HUES64 (cell line): ENCODE measurements around the gene CNBP.
A peak's percentile ranks its signal among the peaks of the same experiment; 100 is the strongest.
"Not testable (repeated sequence)": the region's sequence is repeated elsewhere in the genome, so short reads cannot be mapped to it uniquely, and the experiment has no call there.

Experiments
- H3K27ac ChIP-seq: 2 replicates; pipeline ENCODE4 v1.7.0; 2013; ENCODE audit warnings: low read depth, low read length, inconsistent platforms
- H3K27me3 ChIP-seq: 2 replicates; pipeline ENCODE4 v1.6.1; 2013; ENCODE audit warnings: mild to moderate bottlenecking, low read length; ENCODE audit not compliant: insufficient read depth
- H3K36me3 ChIP-seq: 2 replicates; pipeline ENCODE4 v1.6.1; 2013; ENCODE audit warnings: mild to moderate bottlenecking, low read length; ENCODE audit not compliant: insufficient read depth
- H3K4me1 ChIP-seq: 2 replicates; pipeline ENCODE4 v1.6.1; 2013; ENCODE audit warnings: mild to moderate bottlenecking, low read length, moderate library complexity; ENCODE audit not compliant: insufficient read depth
- H3K4me3 ChIP-seq: 2 replicates; pipeline ENCODE4 v1.5.1; 2013; ENCODE audit warnings: mild to moderate bottlenecking, low read length, moderate library complexity
- H3K9ac ChIP-seq: 2 replicates; pipeline ENCODE4 v1.6.1; 2013; ENCODE audit warnings: mild to moderate bottlenecking, low read depth, low read length
- H3K9me3 ChIP-seq: 2 replicates; pipeline ENCODE4 v1.6.1; 2013; ENCODE audit warnings: low read depth, low read length; ENCODE audit not compliant: insufficient read depth
- WGBS: fragments of 150-250, 120-280 bp; methylation state at CpG from one replicate; pipeline ENCODE4 v1.1.7; 2013; ENCODE audit warnings: missing lambda C conversion rate; 5-methylcytosine and 5-hydroxymethylcytosine counted together

CNBP gene

GRCh38 chr3:129162729-129163579, 20.7 kb downstream of the CNBP start:
- 85% methylated on average over 5 of the region's 5 CpGs for WGBS
- Histone ChIP-seq H3K27me3 (no peaks in the 10 kb centered on the region), H3K9ac (no peak overlapping the region), H3K4me1 (peaks cover 9% of the 10 kb centered on the region; the same call in 1 of the 2 replicates), H3K27ac (no peak overlapping the region), H3K36me3 (peaks cover 36% of the 10 kb centered on the region), H3K9me3 (no peaks in the 10 kb centered on the region), H3K4me3 (peak overlapping the region; percentile 94)

- H3K36me3 ChIP-seq: peaks cover 35% of the 10 kb centered on the region
- H3K4me3 ChIP-seq: peak overlapping the region; percentile 94
- WGBS: 7% methylated on average over 12 of the region's 12 CpGs
- peaks cover 9% of the 10 kb centered on the region; the same call in 1 of the 2 replicates for H3K4me1 ChIP-seq
- H3K27me3 ChIP-seq: no peaks in the 10 kb centered on the region
- peak overlapping the region; percentile 98 for H3K9ac ChIP-seq
- H3K27ac ChIP-seq: peak overlapping the region; percentile 100
- H3K9me3 ChIP-seq: no peaks in the 10 kb centered on the region
Observed at GRCh38 chr3:129161860-129162271, 21.8 kb downstream of the CNBP start.

- Histone ChIP-seq H3K36me3 (peaks cover 35% of the 10 kb centered on the region), H3K9ac (peak within 1 kb of the TSS; percentile 98), H3K9me3 (no peaks in the 10 kb centered on the region), H3K4me1 (peaks cover 9% of the 10 kb centered on the region; the same call in 1 of the 2 replicates), H3K27ac (peak within 1 kb of the TSS; percentile 100), H3K27me3 (no peaks in the 10 kb centered on the region), H3K4me3 (peak within 1 kb of the TSS; percentile 94)
- under 1% methylated on average over 60 of the region's 67 CpGs for WGBS
Observed at GRCh38 chr3:129160891-129161859, 22.5 kb downstream of the CNBP start, which contains the start of gene ISY1. Gene ISY1, minus strand, starts transcription at chr3:129161063. Its CDS starts 88 bp downstream, at chr3:129160975.

- H3K4me3 ChIP-seq: no peak overlapping the region
- H3K36me3 ChIP-seq: peaks cover 36% of the 10 kb centered on the region
- H3K27ac ChIP-seq: no peak overlapping the region
- H3K4me1 ChIP-seq: no peaks in the 10 kb centered on the region
- no peak overlapping the region for H3K9ac ChIP-seq
- H3K27me3 ChIP-seq: no peaks in the 10 kb centered on the region
- H3K9me3 ChIP-seq: no peaks in the 10 kb centered on the region
Observed at GRCh38 chr3:129144786-129145185, 38.9 kb downstream of the CNBP start.

- 95% methylated on average over 4 of the region's 5 CpGs for WGBS
- H3K36me3 ChIP-seq: peaks cover 42% of the 10 kb centered on the region
- H3K9me3 ChIP-seq, H3K9ac ChIP-seq, H3K27me3 ChIP-seq, H3K4me3 ChIP-seq, H3K27ac ChIP-seq, H3K4me1 ChIP-seq: not testable (repeated sequence)
Observed at GRCh38 chr3:129141011-129141410, 42.7 kb downstream of the CNBP start.

GRCh38 chr3:129139911-129140310, 43.8 kb downstream of the CNBP start:
- Histone ChIP-seq H3K27me3 (no peaks in the 10 kb centered on the region), H3K27ac (no peak overlapping the region), H3K36me3 (peaks cover 35% of the 10 kb centered on the region), H3K9me3 (no peaks in the 10 kb centered on the region), H3K4me3 (no peak overlapping the region), H3K9ac (no peak overlapping the region), H3K4me1 (no peaks in the 10 kb centered on the region)
- WGBS: 86% methylated on average over 1 of the region's 1 CpG

GRCh38 chr3:129136275-129136674, 47.4 kb downstream of the CNBP start:
- not testable (repeated sequence) for H3K27me3 ChIP-seq, H3K4me3 ChIP-seq, H3K4me1 ChIP-seq, H3K27ac ChIP-seq, H3K9ac ChIP-seq, H3K9me3 ChIP-seq
- 97% methylated on average over 10 of the region's 10 CpGs for WGBS
- peaks cover 51% of the 10 kb centered on the region for H3K36me3 ChIP-seq

DNA sequence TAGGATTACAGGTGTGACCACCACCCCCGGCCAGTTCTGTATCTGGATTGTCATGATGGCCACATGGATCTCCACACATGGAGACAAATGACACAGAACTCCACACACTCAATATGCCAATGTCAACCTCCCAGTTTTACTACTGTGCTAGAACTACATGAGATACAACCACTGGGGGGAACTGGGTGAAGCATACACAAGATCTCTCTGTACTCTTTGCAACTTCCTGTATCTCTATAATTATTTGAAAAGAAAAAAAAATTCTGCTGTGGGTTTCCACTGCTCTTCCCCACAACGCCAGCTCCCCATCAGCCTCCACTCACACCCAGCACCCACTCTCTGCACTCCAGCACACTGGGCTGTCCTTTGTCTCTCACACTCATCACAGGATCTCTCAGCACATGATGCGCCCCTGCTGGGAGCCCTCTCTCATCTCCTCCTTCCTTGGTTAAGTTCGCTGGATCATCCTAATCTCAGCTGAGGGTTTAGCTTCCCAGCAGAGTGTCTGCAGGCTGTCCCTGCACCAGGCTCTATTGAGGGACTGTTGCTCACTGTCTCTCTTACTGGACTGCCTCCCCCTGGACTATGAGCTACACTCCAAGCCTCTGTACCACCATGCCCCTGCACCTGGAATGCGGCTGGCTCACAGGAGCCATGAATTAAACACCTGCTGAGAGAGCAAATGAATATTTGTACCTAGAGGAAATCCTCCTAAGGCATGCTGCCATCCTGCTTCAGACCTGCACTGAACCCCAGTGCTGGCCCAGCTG, 51.4 kb downstream of the CNBP start:
- H3K36me3 ChIP-seq: peaks cover 57% of the 10 kb centered on the region
- no peak overlapping the region for H3K4me3 ChIP-seq
- no peak overlapping the region for H3K27ac ChIP-seq
- H3K4me1 ChIP-seq: no peaks in the 10 kb centered on the region
- H3K9me3 ChIP-seq: no peaks in the 10 kb centered on the region
- H3K27me3 ChIP-seq: no peaks in the 10 kb centered on the region
- WGBS: 86% methylated on average over 5 of the region's 5 CpGs
- H3K9ac ChIP-seq: no peak overlapping the region

GRCh38 chr3:129131465-129132088, 52.1 kb downstream of the CNBP start:
- H3K36me3 ChIP-seq: peaks cover 60% of the 10 kb centered on the region
- WGBS: 95% methylated on average over 2 of the region's 2 CpGs

DNA sequence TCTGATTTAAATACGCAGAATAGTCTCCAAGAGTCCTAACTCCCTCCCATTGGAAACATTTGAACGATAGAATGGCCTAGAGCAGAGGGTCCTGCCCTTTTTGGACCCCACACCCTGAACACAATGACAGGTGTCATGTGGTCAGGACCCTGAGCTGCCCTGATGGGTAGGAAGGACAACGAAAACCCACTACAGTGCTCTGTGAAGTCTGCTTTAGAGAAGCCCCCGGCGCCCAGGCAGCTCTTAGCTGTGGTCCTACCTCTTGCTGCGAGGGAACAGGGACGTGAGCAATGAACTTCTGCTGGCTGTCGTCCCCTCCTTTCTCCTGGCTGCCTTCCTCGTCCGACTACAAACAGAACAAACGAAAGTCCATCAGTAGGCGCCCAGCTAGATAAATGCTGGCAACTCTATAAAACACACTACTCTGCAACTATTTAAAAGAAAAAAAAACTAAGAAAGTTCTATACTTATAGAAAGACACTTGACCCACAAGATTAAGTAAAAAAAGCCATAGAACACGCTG, 53.3 kb downstream of the CNBP start:
- Histone ChIP-seq H3K4me3 (no peak overlapping the region), H3K36me3 (peaks cover 60% of the 10 kb centered on the region), H3K9ac (no peak overlapping the region), H3K9me3 (no peaks in the 10 kb centered on the region), H3K27me3 (no peaks in the 10 kb centered on the region), H3K4me1 (no peaks in the 10 kb centered on the region), H3K27ac (no peak overlapping the region)
- WGBS: 93% methylated on average over 12 of the region's 13 CpGs

More at GRCh38 chr3:129131465-129132088, 52.1 kb downstream of the CNBP start:
- no peaks in the 10 kb centered on the region for H3K4me1 ChIP-seq
- no peak overlapping the region for H3K27ac ChIP-seq
- H3K27me3 ChIP-seq: no peaks in the 10 kb centered on the region
- no peak overlapping the region for H3K4me3 ChIP-seq
- H3K9ac ChIP-seq: no peak overlapping the region
- H3K9me3 ChIP-seq: no peaks in the 10 kb centered on the region
